NCI-H2171 (cell line): ENCODE results near the gene ACTR2.
"Not testable (repeated sequence)": the region's sequence is repeated elsewhere in the genome, so short reads cannot be mapped to it uniquely, and the experiment has no call there.

Experiments used
- DNase-seq: peaks from one replicate; lab custom pipeline; 2025; lab: John Stamatoyannopoulos, UW

ACTR2 gene

DNA sequence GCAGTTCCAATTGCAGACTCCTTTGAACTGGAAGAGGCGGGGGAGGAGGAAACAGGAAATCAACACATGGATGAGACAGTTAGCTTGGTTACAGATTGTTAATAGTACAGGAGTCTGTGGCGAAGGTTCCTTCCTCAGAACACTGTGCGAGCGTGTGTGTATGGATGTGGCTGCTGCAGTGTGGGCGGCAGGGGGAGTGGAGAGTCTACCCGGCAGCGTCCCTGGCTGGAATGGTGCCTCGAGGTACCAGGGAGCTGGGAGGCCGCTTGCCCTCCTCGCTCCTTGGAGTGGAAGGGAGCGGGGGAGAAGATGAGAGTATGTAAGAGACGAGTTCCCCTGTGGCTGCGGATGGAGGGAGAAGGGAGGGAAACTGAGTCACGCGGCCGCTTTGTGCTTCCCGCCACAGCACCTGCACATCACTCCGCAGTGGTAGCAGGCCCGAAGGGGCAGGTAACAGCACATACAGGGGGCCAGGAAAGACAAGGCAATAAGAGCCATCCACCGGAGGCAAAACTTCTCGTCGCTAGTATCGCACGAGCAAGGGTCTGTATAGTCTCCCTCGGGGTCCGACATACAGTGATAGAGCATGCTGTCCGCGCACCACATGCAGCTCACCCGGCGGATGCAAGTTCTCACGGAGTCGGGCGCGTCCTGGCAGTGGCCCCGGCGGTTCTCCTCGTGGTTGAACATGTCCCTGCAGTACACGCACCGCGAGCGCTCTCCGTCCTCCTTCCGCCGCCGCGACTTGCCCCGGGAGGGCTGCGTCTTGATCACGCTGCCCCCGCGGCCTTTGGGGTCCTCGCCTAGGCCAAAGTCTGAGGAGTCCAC is 85.7 kb downstream of the ACTR2 start:
- DNase-seq = no peak

- DNase-seq = no peak
Measured at GRCh38 chr2:65313954-65314256, 86.3 kb downstream of the ACTR2 start.

- DNase-seq = no peak
Measured at GRCh38 chr2:65314801-65315441, 87.3 kb downstream of the ACTR2 start.

DNA sequence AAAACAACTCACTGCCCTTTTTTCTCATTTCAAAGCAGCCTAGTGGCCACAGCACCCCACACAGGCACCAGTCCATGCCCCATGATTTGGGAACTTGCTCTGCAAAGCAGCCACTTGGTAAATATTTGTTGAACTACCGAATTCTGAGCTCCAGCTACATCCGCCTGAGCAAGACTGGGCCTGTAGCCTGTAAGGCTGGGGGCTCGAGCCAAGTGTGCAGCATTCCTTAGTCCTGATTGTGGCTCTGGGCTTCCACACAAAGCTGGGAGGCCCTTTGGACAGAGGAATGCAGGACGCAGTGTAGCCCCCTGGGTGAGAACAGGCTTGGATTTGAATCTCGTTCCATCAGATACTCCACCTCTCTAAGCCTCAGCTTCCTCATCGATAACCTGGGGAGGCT is 88.4 kb downstream of the ACTR2 start:
- no peak for DNase-seq

- not testable (repeated sequence) for DNase-seq
Measured at GRCh38 chr2:65317351-65317750, 89.7 kb downstream of the ACTR2 start.

GRCh38 chr2:65317841-65318240 is 90.2 kb downstream of the ACTR2 start:
- no peak for DNase-seq

- no peak for DNase-seq
Measured at GRCh38 chr2:65319072-65319673, 91.5 kb downstream of the ACTR2 start.

DNA sequence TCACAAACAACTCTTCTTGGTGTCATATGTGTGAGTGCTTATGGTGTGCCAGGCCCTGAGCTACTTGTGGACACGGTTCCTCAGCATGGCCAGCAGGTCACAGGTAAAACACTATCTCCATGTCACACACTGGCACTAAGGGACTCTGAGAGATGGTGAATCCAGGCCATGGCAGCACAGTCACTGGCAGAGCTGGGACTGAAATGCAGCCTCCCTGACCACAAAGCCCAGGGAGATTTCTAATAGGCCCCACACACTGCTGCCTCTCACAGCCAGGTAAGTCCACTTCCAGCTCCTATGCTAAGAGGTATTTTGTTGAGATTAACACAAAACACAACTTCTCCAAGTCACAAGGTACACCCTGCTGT is 92.0 kb downstream of the ACTR2 start:
- no peak for DNase-seq

- DNase-seq = no peak
Measured at GRCh38 chr2:65320042-65320725, 92.6 kb downstream of the ACTR2 start.
